ENCODE results near the gene ZNF511.

Gene ZNF511

DNA sequence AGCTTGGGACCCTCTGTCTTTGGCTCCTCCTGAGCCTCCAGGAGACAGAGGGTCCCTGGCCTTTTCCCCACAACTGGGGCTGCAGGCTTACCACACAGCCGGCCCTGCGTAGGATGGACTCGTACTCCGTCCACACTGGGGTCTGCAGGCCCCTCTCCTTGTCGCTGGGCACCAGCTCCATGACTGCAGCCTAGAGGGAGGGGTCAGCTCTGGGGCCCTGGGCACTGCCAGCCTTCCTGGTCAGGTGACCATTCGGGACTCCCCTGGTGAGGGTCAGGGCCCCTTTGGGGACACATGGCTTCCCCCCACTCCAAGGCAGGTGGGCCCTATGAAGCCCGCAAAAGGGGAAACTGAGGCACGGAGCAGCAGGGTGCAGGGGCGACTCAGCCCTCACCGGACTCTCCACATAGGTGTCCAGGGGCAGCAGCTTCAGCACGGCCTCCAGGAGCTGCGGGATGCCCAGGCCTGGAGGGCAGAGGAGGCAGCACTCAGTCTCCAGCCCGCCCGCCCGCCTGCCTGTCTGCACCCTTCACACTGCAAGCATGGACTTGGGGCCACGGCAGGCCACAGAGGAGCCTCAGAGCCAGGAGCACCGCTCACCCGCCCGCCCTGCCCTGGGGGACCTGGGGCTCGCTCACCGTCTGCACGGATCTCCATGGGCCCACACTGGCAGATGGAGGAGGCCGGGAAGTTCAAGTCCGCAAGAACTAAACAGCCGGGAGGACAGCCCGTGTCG, 48.0 kb downstream of the ZNF511 start:
- no peak for DNase-seq

DNA sequence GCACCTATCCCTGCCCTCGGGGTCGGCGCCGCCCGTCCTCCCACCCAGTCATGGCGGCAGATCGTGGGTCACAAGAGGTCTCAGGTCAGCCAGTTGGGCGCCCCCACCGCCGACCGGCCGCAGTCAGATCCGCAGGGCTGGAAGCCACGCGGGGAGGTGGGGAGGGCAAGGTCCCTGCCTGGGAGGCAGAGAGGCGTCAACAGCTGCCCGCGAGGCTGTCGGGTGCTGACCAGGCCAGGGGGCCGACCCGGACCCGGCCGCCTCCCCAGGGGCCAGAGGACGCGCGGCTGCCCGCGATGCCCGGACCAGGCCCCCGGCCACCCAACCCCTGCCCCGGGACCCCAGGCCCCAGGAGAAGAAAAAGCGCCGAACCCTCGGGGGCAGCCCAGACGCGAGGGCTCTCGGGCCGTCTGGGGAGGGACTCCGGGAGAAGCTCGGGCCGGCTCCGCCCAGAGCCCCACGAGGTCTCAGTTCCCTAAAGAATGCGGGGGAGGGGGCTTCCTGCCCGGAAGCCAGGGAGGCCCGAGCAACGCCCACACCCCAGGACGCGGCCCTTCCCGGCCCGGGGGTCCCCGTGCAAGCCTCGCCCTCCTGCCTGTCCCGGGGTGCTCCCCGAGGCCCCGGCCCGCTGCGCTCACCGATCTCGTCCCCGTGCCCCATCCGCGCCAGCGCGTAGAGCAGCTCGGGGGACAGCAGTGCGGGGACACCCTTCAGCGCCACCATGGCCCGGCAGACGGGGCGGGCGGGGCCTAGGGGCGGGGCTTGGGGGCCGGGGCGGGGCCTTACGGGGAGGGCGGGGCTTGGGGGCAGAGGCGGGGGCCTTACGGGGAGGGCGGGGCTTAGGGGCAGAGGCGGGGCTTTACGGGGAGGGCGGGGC, 48.8 kb downstream of the ZNF511 start, which contains the start of gene FUOM:
FUOM (minus strand) TSS at position 735 of the 877 bp plus-strand sequence; CDS start at position 723, 12 bp downstream.
- peak; percentile 65 for DNase-seq

DNA sequence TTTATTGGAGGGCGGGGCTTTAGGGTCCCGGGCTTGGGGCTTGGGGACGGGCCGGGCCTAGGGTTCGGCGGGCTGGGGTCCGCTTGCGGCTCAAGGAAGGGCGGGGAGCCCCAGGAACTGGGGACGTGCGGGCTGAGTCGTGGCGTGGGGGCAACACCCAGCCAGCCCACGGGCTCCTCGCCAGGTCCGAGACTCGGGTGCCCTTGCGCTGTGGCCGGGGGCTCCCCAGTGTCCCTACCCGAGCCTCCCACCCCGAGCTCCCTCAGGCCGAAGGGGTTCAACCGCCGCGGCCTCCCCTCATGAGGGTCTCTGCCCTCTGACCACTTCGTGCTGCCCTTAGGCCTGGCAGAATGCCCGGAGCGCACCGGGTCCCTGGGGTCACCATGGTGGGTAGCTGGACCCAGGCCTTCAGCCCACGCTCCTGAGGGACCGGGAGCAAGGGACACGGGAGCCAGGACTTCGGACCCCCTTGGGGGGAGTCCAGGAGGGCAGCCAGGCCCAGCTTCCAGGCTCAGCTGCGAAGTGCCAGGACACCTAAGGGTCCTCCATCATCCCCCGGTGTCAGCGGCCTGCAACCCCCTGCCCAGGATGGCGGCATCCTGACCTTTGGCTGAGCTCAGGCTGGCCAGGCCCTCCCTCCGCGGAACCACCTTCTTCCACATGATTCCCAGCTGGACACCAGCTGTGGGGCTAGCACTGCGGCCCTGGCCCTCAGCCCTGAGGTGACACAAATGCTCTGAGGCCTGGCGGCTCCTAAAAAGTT, 49.6 kb downstream of the ZNF511 start:
- no peak for DNase-seq

DNA sequence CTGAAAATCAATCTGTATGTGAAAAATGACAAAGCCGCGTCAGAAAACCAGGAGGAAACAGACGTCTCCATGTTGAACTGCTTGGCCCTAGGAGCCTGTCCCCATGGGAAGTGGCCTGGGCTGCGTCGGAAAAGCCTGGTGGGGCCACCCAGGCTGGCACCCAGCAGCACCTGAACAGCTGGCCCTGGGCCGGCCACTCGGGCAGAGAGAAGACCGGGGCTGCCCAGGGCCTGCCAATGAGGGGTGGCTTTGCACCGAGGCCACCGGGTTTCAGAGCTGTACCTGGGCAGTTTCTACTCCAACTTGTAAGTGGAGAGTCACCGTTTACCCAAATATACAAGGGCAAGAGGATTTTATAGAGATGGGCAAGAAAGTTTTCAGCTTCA, 50.2 kb downstream of the ZNF511 start:
- DNase-seq, result no peak

DNA sequence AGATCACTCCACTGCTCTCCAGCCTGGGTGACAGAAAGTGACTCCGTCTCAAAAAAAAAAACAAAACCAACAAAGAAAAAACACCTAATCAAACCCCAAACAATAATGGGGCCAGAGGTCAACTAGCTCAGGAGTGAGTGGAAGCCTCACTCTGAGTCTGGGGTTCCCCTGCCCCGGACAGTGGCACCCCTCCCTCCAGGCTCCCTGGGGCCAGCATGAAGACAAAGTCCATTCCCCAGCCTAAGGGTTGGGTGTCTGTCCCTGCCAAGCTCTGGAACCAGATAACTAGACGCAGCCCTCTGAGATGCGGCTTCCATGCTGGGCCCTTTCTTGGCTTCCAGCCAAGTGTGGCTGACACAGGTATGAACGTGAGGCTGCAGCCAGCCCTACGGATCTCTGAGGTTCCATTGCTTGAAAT, 50.8 kb downstream of the ZNF511 start:
- DNase-seq, result no peak

DNA sequence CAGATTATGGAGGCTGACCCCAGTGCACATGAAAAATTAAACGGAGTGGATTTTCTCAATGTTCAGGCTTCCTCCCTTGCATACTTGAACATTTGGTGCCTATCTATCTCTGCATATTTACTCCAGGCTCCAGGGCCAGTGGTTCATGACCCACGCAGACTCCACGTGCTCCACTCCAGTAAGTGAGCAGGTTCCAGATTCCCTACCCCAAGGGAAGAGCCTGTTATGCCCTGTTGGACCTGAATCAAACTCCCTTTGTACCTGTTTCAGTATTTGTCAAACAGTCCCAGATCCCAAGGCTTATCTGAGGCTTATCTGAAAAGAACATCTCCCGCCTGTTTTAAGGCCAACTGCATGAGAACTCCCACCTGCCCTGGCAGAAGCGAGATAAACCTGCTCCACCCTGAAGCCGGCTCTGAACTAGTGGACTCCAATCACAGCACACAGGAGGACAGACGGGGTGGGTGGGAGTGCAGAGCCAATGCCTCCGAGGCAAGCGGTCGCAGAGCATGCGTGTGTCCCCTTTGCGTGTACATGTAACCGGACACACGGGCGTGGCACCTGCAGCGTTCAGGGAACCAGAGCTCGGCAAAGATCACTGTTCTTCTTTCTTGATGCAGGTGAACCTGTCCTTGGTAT, 51.4 kb downstream of the ZNF511 start:
- no peak for DNase-seq

DNA sequence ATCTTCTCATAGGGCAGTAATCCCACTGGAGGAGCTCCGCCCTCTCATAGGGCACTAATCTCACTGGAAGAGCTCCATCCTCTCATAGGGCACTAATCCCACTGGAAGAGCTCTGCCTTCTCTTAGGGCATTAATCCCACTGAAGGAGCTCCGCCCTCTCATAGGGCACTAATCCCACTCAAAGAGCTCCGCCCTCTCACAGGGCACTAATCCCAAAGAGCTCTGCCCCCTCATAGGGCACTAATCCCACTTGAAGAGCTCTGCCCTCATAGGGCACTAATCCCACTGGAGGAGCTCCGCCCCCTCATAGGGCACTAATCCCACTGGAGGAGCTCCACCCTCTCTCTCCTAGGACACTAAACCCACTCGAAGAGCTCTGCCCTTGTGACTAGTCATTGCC, 52.5 kb downstream of the ZNF511 start:
- DNase-seq, result no peak

DNA sequence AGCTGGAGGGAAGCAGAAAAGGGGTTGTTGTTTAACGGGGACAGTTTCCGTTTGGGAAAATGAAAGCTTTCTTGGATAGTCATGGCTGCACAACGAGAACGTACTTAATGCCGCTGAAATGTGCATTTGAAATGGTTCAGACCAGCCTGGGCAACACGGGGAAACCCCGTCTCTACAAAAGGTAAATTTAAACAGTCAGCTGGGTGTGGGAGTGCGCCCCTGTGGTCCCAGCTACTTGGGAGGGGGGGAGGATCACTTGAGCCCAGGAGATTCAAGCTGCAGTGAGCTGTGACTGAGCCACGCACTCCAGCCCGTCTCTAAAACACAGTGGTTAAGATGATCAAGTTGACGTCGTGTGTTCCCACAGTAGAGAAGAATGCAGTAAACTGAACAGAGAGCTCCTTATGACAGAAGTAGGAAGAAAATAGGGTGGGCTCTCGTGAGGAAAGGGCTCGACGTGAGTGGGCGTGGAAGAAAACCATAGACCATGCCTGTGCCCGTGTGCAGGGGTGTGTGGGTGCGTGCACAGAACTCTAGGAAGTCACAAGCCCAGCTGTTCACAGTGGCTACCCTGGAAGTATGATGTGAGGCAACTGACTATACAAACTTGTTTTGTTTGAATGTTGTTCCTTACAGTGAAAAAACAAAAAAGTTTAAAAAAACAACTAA, 53.2 kb downstream of the ZNF511 start:
- DNase-seq, result no peak
